KOPT-K1 (cell line): ENCODE data around the gene HCAR3.
"Not testable (repeated sequence)": the region's sequence is repeated elsewhere in the genome, so short reads cannot be mapped to it uniquely, and the experiment has no call there.

Source experiments
- H3K27ac ChIP-seq: fragments of 200-600 bp; sonication (generic); 2 replicates; pipeline ENCODE4 v1.5.1; 2016; ENCODE audit warnings: antibody characterized with exemption, mild to moderate bottlenecking, low read depth, low read length; ENCODE audit not compliant: poor library complexity, severe bottlenecking
- H3K36me3 ChIP-seq: fragments of 200-600 bp; sonication (generic); 2 replicates; pipeline ENCODE4 v1.5.1; 2017; ENCODE audit warnings: antibody characterized with exemption, mild to moderate bottlenecking, low read length, moderate library complexity; ENCODE audit not compliant: insufficient read depth
- H3K9me3 ChIP-seq: fragments of 200-600 bp; sonication (generic); 2 replicates; pipeline ENCODE4 v1.5.1; 2017; ENCODE audit warnings: antibody characterized with exemption, low read length, mild to moderate bottlenecking; ENCODE audit not compliant: insufficient read depth, poor library complexity, severe bottlenecking

HCAR3 gene

DNA sequence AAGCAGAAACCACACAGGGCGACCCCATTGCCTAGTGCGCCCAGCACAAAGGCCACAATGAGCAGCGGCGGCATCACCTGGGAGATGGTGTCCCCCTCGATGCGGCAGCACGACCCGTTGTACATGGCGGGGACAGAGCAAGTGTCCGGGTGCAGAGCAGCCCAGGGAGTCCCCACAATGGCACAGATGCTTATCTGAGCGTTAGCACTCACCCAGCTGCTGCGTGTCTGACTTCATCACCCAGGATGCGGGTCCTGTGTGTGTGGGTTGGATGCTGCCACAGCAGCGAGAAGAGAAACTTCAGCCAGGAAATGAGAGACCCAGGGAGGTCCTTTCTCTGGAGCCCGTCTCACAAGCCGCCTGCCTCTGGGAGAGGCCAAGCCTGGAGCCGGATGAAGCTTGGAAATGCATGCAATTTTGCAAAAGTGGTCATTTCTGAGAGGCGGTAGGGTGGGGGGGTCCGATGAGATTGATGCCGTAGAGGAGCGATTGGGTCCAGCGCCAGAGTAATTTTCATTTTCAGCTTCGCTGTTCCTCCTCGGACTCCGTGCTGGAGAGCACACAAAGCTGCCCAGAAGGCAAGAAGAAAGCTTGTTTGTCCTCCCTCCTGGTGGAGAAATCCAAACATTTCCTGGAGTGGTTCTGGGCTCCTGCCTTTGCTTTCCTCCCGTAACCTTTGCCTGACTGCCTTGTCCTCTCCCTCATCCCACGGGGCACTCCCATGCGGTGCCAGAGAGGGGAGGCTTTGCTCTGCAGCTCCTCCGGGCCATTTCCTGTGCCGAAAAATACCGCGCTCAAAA lies 13.8 kb upstream of the HCAR3 start, which contains the start of gene HCAR1:
Gene HCAR1 (minus strand): TSS at position 630 of the 800 bp plus-strand sequence. CDS start 505 bp downstream, at position 125.
- H3K36me3 ChIP-seq: no peaks in the 10 kb centered on the region
- H3K27ac ChIP-seq: peak within 1 kb of the TSS; percentile 61
- no peaks in the 10 kb centered on the region for H3K9me3 ChIP-seq

DNA sequence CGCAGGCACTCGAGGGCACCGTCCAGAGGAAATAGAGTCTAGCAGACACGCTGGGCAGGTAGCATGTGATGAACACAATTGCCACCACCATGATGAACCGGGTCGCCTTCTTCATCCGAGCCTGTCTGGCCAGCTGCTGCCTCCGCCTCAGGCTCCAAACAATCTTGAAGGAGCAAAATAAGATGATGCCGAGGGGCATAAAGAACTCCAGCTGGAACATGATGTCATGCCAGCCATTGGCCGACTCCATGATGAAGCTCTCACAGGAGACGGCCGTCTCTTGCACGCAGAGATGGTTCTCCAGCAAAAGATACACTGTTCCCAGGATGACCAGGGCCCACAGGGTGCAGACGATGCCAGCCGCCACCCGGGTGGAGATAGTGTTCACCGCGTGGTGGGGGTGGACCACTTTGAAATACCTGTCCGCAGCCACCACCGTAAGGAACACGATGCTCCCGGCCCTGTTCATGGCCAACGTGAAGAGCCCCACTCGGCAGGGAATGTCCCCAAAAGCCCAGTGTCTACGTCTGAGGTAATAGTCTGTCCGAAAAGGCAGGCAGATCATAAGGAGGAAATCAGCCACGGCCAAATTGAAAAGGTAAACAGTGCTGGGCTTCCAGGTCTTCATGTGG lies 13.1 kb upstream of the HCAR3 start:
- Histone ChIP-seq H3K9me3 (no peaks in the 10 kb centered on the region), H3K27ac (peak overlapping the region; percentile 61), H3K36me3 (no peaks in the 10 kb centered on the region)

DNA sequence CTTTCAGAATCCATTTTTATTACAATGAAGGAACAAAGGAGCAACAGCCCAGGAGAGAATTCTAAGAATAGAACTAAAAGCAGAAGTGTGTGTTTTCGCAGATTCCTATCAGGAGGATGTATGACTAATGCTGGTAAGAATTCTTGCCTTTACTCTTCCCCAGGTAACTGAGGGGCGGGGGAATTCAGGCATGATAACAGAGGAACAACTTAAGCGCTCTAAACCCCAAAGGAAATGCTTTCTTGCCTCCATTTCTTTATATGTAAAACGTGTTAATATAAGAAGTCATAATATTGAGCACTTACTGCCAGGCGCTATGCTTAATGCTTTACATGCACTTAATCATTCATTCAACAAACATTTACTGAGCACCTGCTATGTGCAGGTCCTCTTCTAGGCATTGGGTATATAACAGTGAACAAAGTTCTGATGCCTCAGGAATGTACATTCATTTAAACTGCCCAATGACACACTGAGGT lies 9.5 kb upstream of the HCAR3 start:
- Histone ChIP-seq H3K27ac (no peak overlapping the region), H3K9me3 (no peaks in the 10 kb centered on the region), H3K36me3 (no peaks in the 10 kb centered on the region)

DNA sequence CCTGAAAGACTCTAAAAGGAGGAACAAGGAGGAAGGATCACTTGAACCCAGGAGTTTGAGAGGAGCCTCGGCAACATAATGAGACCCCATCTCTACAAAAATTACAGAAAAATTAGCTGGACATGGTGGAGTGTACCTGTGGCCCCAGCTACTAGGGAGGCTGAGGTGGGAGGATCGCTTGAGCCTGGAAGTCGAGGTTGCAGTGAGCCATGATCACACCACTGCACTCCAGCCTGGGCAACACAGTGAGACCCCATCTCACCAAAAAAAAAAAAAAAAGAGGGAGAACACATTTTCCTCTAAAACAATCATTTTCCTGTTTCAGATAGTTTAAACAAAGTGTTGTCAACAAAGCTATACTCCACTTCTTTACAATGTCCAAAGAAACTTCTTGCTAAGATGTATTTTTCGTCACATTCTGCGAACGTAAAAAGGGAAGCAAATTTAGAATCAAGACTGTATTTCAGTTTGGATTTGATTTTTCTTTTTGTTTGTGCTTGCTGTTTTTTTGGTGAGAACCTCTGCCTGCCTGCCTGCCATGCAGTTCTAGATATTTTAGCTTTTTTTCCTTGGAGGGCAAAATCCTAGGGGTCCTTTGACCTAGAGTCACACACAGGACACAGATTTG lies 9.0 kb upstream of the HCAR3 start:
- no peaks in the 10 kb centered on the region for H3K9me3 ChIP-seq
- H3K27ac ChIP-seq: no peak overlapping the region
- no peaks in the 10 kb centered on the region for H3K36me3 ChIP-seq

DNA sequence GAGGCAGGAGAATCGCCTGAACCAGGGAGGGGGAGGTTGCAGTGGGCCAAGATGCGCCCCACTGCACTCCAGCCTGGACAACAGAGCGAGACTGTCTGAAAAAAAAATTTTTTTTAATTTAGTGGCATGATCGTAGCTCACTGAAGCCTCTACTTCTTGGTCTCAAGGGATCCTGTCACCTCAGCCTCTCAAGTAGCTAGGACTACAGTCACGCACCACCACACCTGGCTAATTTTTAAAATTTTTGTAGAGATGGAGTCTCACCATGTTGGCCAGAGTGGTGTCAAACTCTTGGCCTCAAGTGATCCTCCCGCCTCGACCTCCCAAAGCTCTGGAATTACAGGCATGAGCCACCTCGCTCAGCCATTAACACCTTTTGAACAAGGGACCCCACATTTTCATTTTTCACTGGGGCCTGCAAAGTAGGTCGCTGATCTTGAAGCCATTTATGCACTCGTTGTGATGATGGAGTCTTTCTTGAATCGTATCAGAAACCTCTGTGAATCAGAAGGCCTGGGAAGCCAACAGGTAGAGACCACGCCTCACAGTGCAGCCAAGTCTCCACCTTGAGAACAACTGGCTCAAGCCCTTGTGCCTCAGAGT lies 8.1 kb upstream of the HCAR3 start:
- no peaks in the 10 kb centered on the region for H3K36me3 ChIP-seq
- H3K9me3 ChIP-seq: no peaks in the 10 kb centered on the region
- H3K27ac ChIP-seq: no peak overlapping the region

DNA sequence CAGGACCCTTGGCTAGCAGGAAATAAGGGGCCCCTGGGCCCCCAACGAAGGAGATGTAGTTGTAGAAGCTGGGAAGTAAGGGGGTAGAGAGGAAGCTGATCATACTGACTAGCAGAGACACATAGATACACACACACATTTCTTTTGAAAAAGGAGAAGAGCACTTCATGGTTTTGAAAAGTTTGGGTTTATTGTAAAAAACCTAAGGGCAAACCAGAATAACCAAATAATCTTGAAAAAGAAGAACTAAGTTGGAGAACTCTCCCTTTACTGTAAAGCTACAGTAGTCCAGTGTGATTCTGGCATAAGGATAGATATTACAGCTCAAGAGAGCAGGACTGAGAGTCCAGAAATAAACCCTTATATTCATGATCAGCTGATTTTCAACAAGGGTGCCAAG lies 5.8 kb upstream of the HCAR3 start:
- no peak overlapping the region for H3K27ac ChIP-seq
- no peaks in the 10 kb centered on the region for H3K36me3 ChIP-seq
- no peaks in the 10 kb centered on the region for H3K9me3 ChIP-seq

DNA sequence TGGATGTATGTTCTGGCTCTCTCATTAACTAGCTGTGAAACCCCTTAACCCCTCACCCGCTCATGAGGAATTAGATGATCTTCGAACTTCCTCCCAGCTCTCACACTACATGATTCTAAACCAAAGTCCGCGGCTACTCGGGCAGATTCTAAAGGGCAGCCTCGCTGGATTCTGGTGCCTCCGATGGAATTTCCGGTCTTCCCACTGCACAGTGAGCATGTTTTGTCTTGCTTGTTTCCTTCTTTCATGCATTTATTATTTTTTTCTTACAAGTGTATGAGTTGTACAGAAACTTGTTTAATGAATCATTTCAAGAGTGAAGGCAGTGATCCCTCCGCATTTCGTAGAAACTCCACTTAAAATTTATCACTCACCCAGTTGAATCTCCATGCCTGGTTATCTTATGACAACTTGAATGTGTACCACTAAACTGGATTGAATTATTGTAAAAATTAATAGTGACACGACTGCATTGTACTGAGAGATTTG lies 4.5 kb upstream of the HCAR3 start:
- H3K27ac ChIP-seq: no peak overlapping the region
- no peaks in the 10 kb centered on the region for H3K9me3 ChIP-seq

DNA sequence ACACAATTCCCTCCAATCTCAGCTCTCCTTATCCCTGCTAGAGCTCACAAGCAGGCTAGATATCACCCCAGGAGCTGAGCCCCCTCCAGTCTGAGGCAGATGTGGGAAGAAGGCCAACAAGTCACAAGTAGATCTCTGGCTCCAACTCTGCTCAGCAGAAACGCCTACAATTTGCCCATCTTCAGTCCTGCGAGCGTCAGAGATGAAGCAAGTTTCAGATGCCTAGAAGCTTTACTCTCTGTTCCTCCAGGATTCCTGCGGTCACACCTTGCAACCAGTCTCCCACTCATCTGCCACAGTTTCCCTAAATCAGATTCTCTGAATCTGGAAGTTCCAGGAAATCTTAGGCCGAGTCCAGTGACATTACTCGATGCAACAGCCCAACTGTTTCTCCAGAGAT lies 1.4 kb downstream of the HCAR3 start:
- not testable (repeated sequence) for H3K9me3 ChIP-seq, H3K27ac ChIP-seq, H3K36me3 ChIP-seq

More for the DNA sequence above, 4.5 kb upstream of the HCAR3 start:
- H3K36me3 ChIP-seq: no peaks in the 10 kb centered on the region

DNA sequence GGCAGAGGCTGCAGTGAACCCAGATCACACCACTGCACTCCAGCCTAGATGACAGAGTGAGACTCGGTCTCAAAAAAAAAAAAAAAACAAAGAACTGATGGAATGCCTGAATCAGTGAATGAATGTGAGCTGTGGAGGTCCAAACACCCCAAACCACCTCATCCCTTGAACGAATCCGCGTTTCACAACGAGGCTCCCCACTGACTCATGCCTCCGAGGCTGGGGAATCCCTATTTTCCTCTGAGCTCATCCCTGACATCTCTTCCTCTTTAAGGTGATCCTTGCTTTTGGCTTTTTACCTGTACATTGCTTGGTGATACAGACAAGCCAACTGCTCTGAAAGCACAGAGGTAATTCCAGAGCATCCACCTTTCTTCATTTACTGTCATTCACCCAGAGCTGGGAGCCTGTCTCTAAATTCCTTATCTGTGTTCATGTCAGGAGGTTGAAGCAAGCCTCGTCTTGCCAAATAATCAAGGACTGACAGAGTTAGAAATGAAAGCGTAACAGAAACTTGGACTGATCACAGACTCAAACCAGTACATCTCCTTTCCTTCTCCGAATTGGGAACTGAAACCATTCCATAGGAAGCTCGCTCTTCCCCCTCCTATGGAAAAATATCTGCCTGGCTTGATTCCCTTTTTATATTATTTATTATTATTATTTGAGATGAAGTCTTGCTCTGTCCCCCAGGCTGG lies 3.0 kb downstream of the HCAR3 start:
- H3K36me3 ChIP-seq, H3K27ac ChIP-seq, H3K9me3 ChIP-seq: not testable (repeated sequence)

DNA sequence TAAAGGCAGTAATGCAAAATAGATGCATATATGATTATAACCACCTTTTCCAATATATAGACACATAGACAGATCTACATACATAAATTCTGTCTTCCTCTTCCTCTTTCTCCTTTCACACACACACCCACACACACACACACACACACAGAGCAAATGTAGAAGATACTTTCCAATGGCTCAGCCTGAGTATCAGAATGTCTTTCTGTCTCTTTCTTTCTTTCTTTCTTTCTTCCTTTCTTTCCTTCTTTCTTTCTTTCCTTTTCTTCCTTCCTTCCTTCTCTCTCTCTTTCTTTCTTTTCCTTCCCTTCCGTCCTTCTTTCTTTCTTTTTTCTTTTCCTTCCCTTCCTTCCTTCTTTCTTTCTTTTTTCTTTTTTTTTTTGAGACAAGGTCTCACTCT lies 5.3 kb downstream of the HCAR3 start:
- not testable (repeated sequence) for H3K27ac ChIP-seq, H3K36me3 ChIP-seq, H3K9me3 ChIP-seq

DNA sequence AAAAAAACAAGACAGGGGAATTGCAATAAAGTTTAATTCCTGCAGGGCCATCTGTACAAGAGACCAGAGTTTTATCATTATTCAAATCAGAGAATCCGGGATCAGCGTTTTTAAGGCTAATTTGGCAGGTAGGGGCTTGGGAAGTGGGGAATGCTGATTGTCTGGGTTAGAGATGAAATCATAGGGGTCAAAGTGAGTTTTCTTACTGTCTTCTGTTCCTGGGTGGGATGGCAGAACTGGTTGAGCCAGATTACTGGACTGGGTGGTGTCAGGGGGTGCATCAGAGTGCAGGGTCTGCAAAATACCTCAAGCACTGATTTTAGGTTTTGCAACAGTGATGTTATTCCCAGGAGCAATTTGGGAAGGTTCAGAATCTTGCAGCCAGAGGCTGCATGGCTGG lies 6.3 kb downstream of the HCAR3 start:
- not testable (repeated sequence) for H3K36me3 ChIP-seq

DNA sequence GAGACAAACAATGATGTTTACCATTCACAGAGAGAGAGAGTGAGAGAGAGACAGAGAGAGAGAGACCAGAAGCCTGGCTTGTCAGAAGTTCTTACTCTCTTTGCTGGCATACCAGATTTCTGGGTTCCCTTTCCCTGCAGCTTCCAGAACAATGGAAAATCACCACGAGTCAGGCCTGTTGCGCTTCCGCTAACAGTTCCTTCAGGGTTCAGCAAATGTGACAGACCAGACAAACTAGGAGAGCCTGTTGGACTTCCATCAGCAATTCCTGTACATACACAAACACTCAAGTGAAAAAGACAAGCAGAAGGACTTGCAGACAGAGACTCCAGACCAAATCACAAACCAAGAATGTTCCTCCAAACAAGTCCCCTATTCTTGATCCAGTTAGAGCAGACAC lies 7.3 kb downstream of the HCAR3 start:
- not testable (repeated sequence) for H3K27ac ChIP-seq, H3K9me3 ChIP-seq, H3K36me3 ChIP-seq

More for the DNA sequence above, 6.3 kb downstream of the HCAR3 start:
- H3K27ac ChIP-seq, H3K9me3 ChIP-seq: not testable (repeated sequence)

DNA sequence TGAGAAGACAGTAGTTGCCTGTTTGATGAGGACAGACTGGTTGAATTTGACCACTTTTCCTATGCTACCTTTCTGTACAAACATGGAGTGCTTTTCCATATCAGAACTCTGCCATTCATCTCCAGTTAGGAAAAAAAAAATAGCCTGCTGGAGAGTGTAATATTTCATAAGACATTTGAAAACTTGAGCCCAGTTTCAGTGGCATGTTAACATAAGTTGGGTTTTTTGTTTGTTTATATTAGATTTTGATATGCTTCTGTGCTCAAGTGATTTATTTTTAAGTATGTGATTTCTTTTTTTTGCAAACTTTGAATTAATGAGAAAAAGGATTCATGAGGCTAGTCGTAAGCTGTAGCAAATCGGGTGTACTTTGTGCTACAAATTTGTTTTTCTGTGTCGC lies 12.8 kb downstream of the HCAR3 start:
- not testable (repeated sequence) for H3K36me3 ChIP-seq, H3K27ac ChIP-seq, H3K9me3 ChIP-seq

DNA sequence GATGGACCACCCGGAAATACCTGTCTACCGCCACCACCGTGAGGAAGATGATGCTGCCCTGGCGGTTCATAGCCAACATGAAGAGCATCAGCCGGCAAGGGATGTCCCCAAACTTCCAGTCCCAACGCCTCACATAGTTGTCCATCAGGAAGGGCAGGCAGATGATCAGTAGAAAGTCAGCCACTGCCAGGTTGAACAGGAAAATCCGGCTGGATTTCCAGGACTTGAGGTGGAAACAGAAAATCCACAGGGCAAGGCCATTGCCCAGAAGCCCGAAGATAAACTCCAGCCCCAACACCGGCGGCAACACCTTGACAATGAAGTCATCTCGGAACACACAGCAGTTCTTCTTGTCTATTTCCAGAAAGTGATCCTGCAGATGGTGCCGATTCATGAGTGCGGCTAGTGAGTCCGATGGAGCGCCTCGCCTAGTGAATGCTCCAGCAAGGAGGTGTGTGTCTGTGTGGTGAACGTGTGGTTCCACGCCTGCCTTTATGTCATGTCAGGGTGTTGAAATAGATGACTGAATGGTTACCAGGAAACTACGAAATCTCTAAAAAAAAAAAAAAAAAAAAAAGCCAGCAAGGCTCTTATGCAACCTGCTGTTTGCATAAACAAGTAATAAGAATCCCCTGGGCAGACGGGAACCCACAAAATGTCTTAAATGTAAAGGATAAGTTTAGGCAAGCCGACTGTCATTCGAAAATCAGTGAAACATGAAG lies 13.6 kb downstream of the HCAR3 start, which contains the start of gene HCAR2:
Gene HCAR2 (minus strand): TSS at position 468 of the 722 bp plus-strand sequence. CDS start 74 bp downstream, at position 394.
- H3K36me3 ChIP-seq, H3K9me3 ChIP-seq, H3K27ac ChIP-seq: not testable (repeated sequence)
